ENCODE measurements around the gene CALR3. TPM values are rescaled to one million over a fixed set of nuclear protein-coding genes. Genes with fewer than 3 reads are reported as not detected.
"Not testable (repeated sequence)": the region's sequence is repeated elsewhere in the genome, so short reads cannot be mapped to it uniquely, and the experiment has no call there.

The CALR3 gene
- total RNA-seq, 1 donor = not detected

- Histone ChIP-seq H3K27me3 (ENCODE audit: insufficient read depth, low read length) (no peaks in the 10 kb centered on the region), H3K4me3 (ENCODE audit: low read length) (no peak overlapping the region), H3K9me3 (ENCODE audit: low read depth, low read length) (no peaks in the 10 kb centered on the region), H3K4me1 (ENCODE audit: insufficient read depth, low read length) (peaks cover 58% of the 10 kb centered on the region)
These were observed 37.3 kb downstream of the CALR3 start for GRCh38 chr19:16458391-16459341.

GRCh38 chr19:16457954-16458331 is 38.0 kb downstream of the CALR3 start:
- peaks cover 51% of the 10 kb centered on the region for H3K4me1 ChIP-seq (ENCODE audit: insufficient read depth, low read length)
- H3K4me3 ChIP-seq (ENCODE audit: low read length) = no peak overlapping the region
- no peaks in the 10 kb centered on the region for H3K27me3 ChIP-seq (ENCODE audit: insufficient read depth, low read length)
- H3K9me3 ChIP-seq (ENCODE audit: low read depth, low read length) = no peaks in the 10 kb centered on the region

GRCh38 chr19:16457195-16457953 is 38.6 kb downstream of the CALR3 start:
- no peak overlapping the region for H3K4me3 ChIP-seq (ENCODE audit: low read length)
- no peaks in the 10 kb centered on the region for H3K27me3 ChIP-seq (ENCODE audit: insufficient read depth, low read length)
- peaks cover 46% of the 10 kb centered on the region for H3K4me1 ChIP-seq (ENCODE audit: insufficient read depth, low read length)
- no peaks in the 10 kb centered on the region for H3K9me3 ChIP-seq (ENCODE audit: low read depth, low read length)

DNA sequence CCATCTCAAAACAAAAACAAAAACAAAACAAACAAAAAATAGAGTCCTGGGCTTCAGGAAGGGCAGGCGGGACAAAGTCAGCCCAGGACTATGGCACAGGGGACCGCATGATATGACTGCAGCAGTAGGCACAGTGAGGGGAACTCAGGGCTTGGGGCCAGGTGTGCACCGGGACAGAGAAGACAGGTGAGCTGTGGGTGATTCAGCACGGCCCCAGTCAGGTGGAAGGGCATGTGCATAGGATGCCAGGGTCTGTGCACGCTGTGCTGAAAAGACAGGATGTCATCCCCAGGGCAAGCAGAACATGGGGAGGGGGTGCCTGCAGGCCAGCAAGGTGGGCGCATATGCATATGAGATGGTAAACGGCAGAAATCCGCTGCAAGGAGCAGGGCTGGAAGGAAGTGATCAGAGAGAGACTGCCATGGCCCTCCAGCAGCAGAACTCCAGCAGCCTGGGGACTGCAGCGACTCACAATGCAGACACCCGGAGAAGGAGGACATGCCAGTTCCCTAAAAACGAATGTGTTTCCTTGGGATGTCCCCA is 39.2 kb downstream of the CALR3 start:
- Histone ChIP-seq H3K4me1 (ENCODE audit: insufficient read depth, low read length) (peaks cover 40% of the 10 kb centered on the region), H3K9me3 (ENCODE audit: low read depth, low read length) (no peaks in the 10 kb centered on the region), H3K27me3 (ENCODE audit: insufficient read depth, low read length) (no peaks in the 10 kb centered on the region), H3K4me3 (ENCODE audit: low read length) (no peak overlapping the region)

DNA sequence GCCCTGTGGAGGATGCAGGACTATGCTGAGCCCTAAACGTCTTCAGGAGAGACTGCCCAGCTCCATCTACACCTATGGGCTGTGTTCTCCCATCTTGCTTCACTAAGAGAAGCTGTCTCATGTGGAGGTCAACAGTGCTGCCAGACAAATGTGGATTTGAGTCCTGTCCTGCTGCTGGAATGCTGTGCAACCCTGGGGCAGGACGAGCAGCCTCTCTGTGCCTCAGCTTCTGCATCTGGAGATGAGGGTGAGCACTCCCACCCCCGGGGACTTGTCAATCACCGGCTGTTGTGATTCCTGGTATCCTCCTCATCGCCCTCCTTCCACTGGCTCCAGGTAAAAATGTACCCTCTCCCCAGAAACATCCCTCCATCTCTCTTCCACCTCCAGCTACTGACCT is 40.5 kb downstream of the CALR3 start:
- Histone ChIP-seq H3K27me3 (ENCODE audit: insufficient read depth, low read length) (no peaks in the 10 kb centered on the region), H3K4me1 (ENCODE audit: insufficient read depth, low read length) (peaks cover 43% of the 10 kb centered on the region), H3K9me3 (ENCODE audit: low read depth, low read length) (no peaks in the 10 kb centered on the region), H3K4me3 (ENCODE audit: low read length) (no peak overlapping the region)

DNA sequence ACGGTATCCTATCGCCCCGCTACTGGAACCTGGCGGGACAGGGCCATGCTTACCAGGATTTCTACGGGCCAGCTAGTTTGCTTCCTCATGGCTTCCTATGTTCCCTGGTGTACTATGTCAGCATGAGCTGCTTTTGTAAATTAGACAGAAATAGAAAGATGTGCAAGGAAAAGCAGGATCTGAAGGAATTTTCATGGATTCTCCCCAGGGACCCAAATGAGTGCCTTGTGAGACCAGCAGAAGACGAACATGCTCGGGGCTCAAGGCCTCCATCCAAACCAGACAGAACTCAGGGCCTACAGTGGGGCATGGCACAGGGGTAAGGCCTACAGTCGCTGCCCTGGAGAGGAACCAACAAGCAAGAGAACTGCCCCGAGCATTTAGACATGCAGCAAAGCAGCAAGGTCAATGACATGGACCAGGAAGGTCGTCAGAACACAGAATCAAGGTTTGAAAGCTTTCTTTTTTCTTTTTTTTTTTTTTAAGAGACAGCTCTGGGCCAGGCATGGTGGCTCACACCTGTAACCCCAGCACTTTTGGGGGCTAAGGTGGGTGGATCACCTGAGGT is 41.5 kb downstream of the CALR3 start:
- Histone ChIP-seq H3K4me3 (ENCODE audit: low read length) (no peak overlapping the region), H3K4me1 (ENCODE audit: insufficient read depth, low read length) (peaks cover 49% of the 10 kb centered on the region), H3K27me3 (ENCODE audit: insufficient read depth, low read length) (no peaks in the 10 kb centered on the region), H3K9me3 (ENCODE audit: low read depth, low read length) (no peaks in the 10 kb centered on the region)

- Histone ChIP-seq H3K27me3 (ENCODE audit: insufficient read depth, low read length) (no peaks in the 10 kb centered on the region), H3K4me3 (ENCODE audit: low read length) (no peak overlapping the region), H3K4me1 (ENCODE audit: insufficient read depth, low read length) (peaks cover 50% of the 10 kb centered on the region), H3K9me3 (ENCODE audit: low read depth, low read length) (no peaks in the 10 kb centered on the region)
These were observed 43.6 kb downstream of the CALR3 start for GRCh38 chr19:16452325-16452724.

GRCh38 chr19:16449330-16449961 is 46.5 kb downstream of the CALR3 start:
- Histone ChIP-seq H3K4me3 (ENCODE audit: low read length) (no peak overlapping the region), H3K27me3 (ENCODE audit: insufficient read depth, low read length) (no peaks in the 10 kb centered on the region), H3K9me3 (ENCODE audit: low read depth, low read length) (no peaks in the 10 kb centered on the region), H3K4me1 (ENCODE audit: insufficient read depth, low read length) (peaks cover 68% of the 10 kb centered on the region)

DNA sequence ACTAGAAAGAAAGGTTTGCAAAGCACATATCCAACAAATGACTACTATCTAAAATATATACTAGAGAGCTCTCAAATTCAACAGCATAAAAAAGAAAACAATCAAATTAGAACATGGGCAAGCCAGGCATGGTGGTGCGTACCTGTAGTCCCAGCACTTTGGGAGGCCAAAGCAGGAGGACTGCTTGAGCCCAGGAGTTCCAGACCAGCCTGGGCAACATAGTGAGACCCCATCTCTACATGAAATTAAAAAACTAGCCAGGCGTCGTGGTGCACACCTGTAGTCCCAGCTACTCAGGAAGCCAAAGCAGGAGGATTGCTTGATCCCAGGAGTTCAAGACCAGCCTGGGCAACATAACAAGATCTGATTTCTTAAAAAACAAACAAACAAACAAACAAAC is 47.1 kb downstream of the CALR3 start:
- H3K9me3 ChIP-seq (ENCODE audit: low read depth, low read length); H3K4me3 ChIP-seq (ENCODE audit: low read length): not testable (repeated sequence)
- H3K4me1 ChIP-seq (ENCODE audit: insufficient read depth, low read length) = peaks cover 73% of the 10 kb centered on the region

DNA sequence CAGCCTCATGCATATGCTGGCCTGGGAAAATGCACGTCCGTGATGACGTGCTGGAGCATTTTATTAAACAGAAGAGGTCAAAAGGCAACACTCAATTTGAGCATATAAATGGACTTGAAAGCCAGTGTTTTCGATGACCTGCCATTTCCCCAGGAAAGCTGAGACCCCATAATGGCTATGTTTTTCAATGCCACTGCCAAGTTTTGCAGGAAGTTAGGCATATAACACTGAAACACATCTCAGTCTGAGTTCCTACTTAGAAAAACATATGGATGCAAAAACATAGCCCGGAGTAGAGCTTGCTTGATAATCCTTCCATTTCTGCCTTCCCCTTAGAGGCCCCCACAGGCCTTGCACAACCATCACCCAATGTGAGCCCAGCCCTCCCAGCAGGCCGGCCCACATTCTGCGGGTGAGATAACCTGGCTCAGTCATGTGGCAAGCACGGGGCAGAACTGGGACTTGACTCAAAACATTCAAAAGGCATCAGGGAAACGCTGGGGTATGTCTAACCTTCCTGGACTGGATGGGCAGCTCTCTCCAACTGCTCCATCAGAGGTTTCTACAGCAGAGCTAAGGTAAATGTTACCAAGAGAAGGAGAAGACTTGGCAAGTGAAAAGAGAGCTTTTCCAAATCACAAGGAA is 49.1 kb downstream of the CALR3 start:
- no peak overlapping the region for H3K4me3 ChIP-seq (ENCODE audit: low read length)
- H3K4me1 ChIP-seq (ENCODE audit: insufficient read depth, low read length) = peaks cover 91% of the 10 kb centered on the region

More for the DNA sequence above, 47.1 kb downstream of the CALR3 start:
- not testable (repeated sequence) for H3K27me3 ChIP-seq (ENCODE audit: insufficient read depth, low read length)

GRCh38 chr19:16446108-16446723 is 49.8 kb downstream of the CALR3 start:
- Histone ChIP-seq H3K27me3 (ENCODE audit: insufficient read depth, low read length) (no peaks in the 10 kb centered on the region), H3K9me3 (ENCODE audit: low read depth, low read length) (no peaks in the 10 kb centered on the region), H3K4me3 (ENCODE audit: low read length) (no peak overlapping the region), H3K4me1 (ENCODE audit: insufficient read depth, low read length) (peaks cover 94% of the 10 kb centered on the region)

More for the DNA sequence above, 49.1 kb downstream of the CALR3 start:
- Histone ChIP-seq H3K27me3 (ENCODE audit: insufficient read depth, low read length) (no peaks in the 10 kb centered on the region), H3K9me3 (ENCODE audit: low read depth, low read length) (no peaks in the 10 kb centered on the region)

GRCh38 chr19:16445238-16446107 is 50.5 kb downstream of the CALR3 start:
- no peak overlapping the region for H3K4me3 ChIP-seq (ENCODE audit: low read length)
- H3K4me1 ChIP-seq (ENCODE audit: insufficient read depth, low read length) = peaks cover 88% of the 10 kb centered on the region

DNA sequence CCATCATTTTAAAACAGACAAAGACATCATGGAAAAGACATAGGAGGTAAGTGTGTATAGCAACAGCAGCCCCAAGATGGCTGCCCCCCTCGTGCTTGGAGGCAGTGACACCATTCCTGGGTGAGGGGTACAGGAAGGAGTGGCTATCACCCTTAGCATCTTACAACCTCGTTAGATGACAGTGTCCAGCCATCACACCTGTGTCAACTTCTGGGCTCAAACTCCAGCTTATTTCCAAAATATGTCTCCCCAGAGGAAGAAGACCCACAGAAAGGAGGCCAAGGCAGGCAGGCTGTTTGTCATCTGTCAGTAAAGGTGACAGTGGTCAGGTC is 51.7 kb downstream of the CALR3 start:
- peaks cover 78% of the 10 kb centered on the region for H3K4me1 ChIP-seq (ENCODE audit: insufficient read depth, low read length)
- H3K27me3 ChIP-seq (ENCODE audit: insufficient read depth, low read length) = no peaks in the 10 kb centered on the region
- H3K4me3 ChIP-seq (ENCODE audit: low read length) = no peak overlapping the region
- no peaks in the 10 kb centered on the region for H3K9me3 ChIP-seq (ENCODE audit: low read depth, low read length)

More at GRCh38 chr19:16445238-16446107, 50.5 kb downstream of the CALR3 start:
- no peaks in the 10 kb centered on the region for H3K27me3 ChIP-seq (ENCODE audit: insufficient read depth, low read length)
- no peaks in the 10 kb centered on the region for H3K9me3 ChIP-seq (ENCODE audit: low read depth, low read length)
